ENCODE measurements around the gene FANCC.
"Not testable (repeated sequence)": the region's sequence is repeated elsewhere in the genome, so short reads cannot be mapped to it uniquely, and the experiment has no call there.

FANCC gene

GRCh38 chr9:95329061-95329460 lies 11.6 kb upstream of the FANCC start:
- not testable (repeated sequence) for DNase-seq

- DNase-seq, result no peak
Observed at GRCh38 chr9:95327239-95327865, 9.8 kb upstream of the FANCC start.

DNA sequence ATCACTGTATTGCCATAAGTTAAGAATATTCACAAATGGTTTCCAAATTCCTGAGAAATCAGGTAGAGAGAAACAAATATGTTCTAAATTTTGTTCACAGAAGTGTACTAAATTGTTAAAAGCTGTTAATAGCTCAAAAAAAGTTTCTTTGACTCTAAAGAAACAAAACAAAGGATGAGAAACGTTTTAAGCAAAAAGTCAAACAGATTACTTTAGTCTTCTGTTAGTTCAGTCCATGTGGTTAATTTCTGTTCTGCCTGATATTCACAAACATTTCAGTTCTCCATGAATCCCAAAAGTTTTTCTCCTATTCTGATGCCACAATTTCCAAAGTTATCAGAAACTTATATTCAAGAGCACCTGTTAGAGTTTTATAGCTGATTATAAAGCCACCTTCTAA lies 7.7 kb upstream of the FANCC start:
- DNase-seq, result no peak

- DNase-seq, result no peak
Observed at GRCh38 chr9:95317893-95318211, 343 bp upstream of the FANCC start.

- DNase-seq, result peak; percentile 97
Observed at GRCh38 chr9:95316794-95317118, 753 bp downstream of the FANCC start.

DNA sequence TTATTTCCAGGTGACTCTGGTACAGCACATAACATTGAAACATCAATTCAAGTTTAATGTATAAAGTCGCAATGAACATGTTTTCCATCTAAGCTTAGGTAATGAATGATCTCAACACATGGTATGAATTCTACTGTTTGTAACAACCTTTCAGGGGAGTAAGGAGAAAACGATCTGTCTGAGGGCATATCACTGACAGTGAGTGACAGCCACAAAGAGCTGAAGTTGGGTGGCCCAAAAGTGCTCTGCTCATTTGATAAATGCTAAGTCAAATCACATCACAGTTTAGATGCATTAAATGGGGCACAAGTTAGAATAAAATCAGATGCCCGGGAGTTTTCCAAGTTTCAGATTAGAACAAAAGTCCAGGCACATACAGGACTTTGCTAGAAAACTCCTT lies 1.2 kb downstream of the FANCC start:
- DNase-seq, result peak; percentile 56

- no peak for DNase-seq
Observed at GRCh38 chr9:95315108-95315746, 2.3 kb downstream of the FANCC start.

- peak; percentile 94 for DNase-seq
Observed at GRCh38 chr9:95313010-95313498, 4.5 kb downstream of the FANCC start.

GRCh38 chr9:95311961-95312360 lies 5.5 kb downstream of the FANCC start:
- no peak for DNase-seq

- DNase-seq, result no peak
Observed at GRCh38 chr9:95307538-95307937, 10.0 kb downstream of the FANCC start.

- DNase-seq, result no peak
Observed at GRCh38 chr9:95306819-95307218, 10.7 kb downstream of the FANCC start.

GRCh38 chr9:95305770-95306492 lies 11.6 kb downstream of the FANCC start:
- no peak for DNase-seq

- DNase-seq, result no peak
Observed at GRCh38 chr9:95302479-95302878, 15.0 kb downstream of the FANCC start.

DNA sequence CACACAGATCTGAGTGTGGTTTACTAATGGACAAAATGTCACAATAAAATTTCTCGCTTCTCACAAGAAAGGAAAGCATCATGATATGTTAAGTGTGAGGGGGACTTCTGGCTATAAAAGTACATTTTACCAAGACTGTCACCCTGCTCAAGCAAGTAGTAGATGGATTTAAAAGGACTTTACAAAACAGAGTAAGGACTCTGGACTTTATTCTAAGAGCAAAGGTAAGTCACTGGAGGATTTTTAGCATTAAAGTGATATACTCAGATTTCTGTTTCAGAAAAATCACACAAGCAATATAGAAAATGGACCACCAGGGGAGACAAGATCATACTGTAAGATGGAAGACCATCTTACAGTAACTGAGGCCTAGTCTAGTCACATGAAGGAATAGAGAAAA lies 19.7 kb downstream of the FANCC start:
- no peak for DNase-seq

GRCh38 chr9:95297316-95297715 lies 20.2 kb downstream of the FANCC start:
- DNase-seq, result no peak

GRCh38 chr9:95296761-95297160 lies 20.7 kb downstream of the FANCC start:
- no peak for DNase-seq

DNA sequence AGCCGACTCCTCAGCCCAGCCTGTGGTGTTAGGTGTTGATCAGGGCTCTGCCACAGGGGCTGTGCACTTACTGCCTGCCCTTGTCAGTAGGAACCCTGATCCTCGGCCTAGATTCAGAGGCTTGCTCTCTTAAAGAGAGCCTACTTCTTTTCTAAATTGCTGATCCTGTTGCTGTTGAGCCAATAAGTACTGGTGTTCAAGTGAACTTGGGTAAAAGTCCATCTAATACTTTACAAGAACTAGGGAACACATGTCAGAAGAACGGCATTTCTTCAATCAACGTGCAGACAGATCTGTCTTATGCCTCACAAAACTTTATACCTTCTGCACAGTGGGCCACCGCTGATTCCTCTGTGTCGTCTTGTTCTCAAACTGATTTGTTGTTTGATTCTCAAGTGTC lies 24.2 kb downstream of the FANCC start:
- not testable (repeated sequence) for DNase-seq

DNA sequence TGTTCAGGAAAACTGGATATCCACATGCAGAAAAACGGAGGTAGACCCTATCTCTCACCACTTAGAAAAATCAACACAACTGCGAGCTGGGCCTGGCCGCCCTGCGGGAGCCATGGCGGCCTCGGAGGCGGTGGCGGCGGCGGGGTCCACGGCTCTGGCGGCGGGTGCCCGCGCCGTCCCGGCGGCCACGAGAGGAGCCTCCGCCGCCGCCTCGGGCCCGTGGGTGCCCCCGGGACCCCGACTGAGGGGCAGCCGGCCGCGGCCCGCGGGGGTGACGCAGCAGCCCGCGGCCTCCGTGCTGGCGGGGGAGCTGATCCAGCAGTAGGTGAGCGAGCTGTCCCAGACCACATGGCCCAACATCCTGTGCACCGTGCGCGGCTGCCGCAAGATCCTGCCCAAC lies 25.3 kb downstream of the FANCC start:
- DNase-seq, result no peak

- DNase-seq, result no peak
Observed at GRCh38 chr9:95286151-95286550, 31.4 kb downstream of the FANCC start.

- DNase-seq, result no peak
Observed at GRCh38 chr9:95285307-95285706, 32.2 kb downstream of the FANCC start.

GRCh38 chr9:95284162-95285080 lies 33.1 kb downstream of the FANCC start:
- no peak for DNase-seq

- no peak for DNase-seq
Observed at GRCh38 chr9:95283673-95284072, 33.8 kb downstream of the FANCC start.

GRCh38 chr9:95282332-95282731 lies 35.2 kb downstream of the FANCC start:
- no peak for DNase-seq
